Measurements from ENCODE around the gene RALGAPA1. TPM values are rescaled to one million over a fixed set of nuclear protein-coding genes. Genes with fewer than 3 reads are reported as not detected.

Gene RALGAPA1
- total and polyA plus RNA-seq, 9 of the 15 experiments (the other 6 are each of a cell fraction or from before 2014, with no cell fraction given): 2.5 to 16.3 (median 6.2) TPM

- ATAC-seq: no peak
- no peak for DNase-seq (ENCODE audit: extremely low read depth in 1 of 4, low spot score in 3 of 4)
- no peak for TF ChIP-seq ZBTB43 (CRISPR knock-in tag; IDR thresholded peaks at IDR 0.05)
- TF ChIP-seq HMBOX1 (IDR thresholded peaks at IDR 0.05): no peak
- TF ChIP-seq KDM5B (IDR thresholded peaks at IDR 0.05; ENCODE audit: insufficient replicate concordance, low read depth, low read length): no peak
- TF ChIP-seq KAT8 (IDR thresholded peaks at IDR 0.05; ENCODE audit: low read depth): no peak
- TF ChIP-seq DACH1 (IDR thresholded peaks at IDR 0.05; ENCODE audit: partially characterized antibody): no peak
- TF ChIP-seq ZNF140 (CRISPR knock-in tag; IDR thresholded peaks at IDR 0.05): no peak
- TF ChIP-seq ID3 (CRISPR knock-in tag; IDR thresholded peaks at IDR 0.05): no peak
- no peak for TF ChIP-seq ID3 (tag; IDR thresholded peaks at IDR 0.05)
- TF ChIP-seq HMGXB4 (CRISPR knock-in tag; IDR thresholded peaks at IDR 0.05): no peak
- TF ChIP-seq KAT7 (CRISPR knock-in tag; IDR thresholded peaks at IDR 0.05; ENCODE audit: borderline replicate concordance): no peak
- POLR2A ChIA-PET: no interaction called here
- H3K4me1 ChIP-seq (replicated peaks in 1 of 2; ENCODE audit: control insufficient read depth in 2 of 2, insufficient read depth in 2 of 2, low read length in 2 of 2): no peaks in the 10 kb centered on the region
- H2AFZ ChIP-seq (ENCODE audit: low read depth, low read length): no peak overlapping the region
- FAIRE-seq: no peak
- no peaks in the 10 kb centered on the region for H4K20me1 ChIP-seq (replicated peaks; ENCODE audit: control insufficient read depth, insufficient read depth, low read length)
- intact Hi-C loops (cut with micrococcal nuclease): no loop called here
- no peaks in the 10 kb centered on the region for H3K9me3 ChIP-seq (replicated peaks; ENCODE audit: control insufficient read depth, insufficient read depth, low read depth, low read length)
- no peaks in the 10 kb centered on the region for H3K79me2 ChIP-seq (ENCODE audit: control insufficient read depth, insufficient read depth, low read length)
- H3K9me1 ChIP-seq (ENCODE audit: control insufficient read depth, insufficient read depth, low read length): no peaks in the 10 kb centered on the region
- H3K27me3 ChIP-seq (ENCODE audit: control insufficient read depth in 2 of 2, insufficient read depth in 2 of 2, low read length in 2 of 2): no peaks in the 10 kb centered on the region
- CTCF ChIA-PET (ENCODE audit: low intra/inter-chr PET ratio): no interaction called here
- H3K4me2 ChIP-seq (ENCODE audit: insufficient read depth, low read length): no peak overlapping the region
- in situ Hi-C loops (cut with MboI): no loop called here
- no peak overlapping the region for H3K9ac ChIP-seq (ENCODE audit: insufficient read depth in 1 of 2, low read depth in 2 of 2, low read length in 2 of 2)
- no TSS peak for BruUV-seq (replicated peaks)
- H3K36me3 ChIP-seq (ENCODE audit: control insufficient read depth, insufficient read depth, low read length): no peaks in the 10 kb centered on the region
- H3K4me3 ChIP-seq: no peak overlapping the region
- no peak overlapping the region for H3K27ac ChIP-seq (ENCODE audit: extremely low read depth, low read depth, low read length)
Measured at GRCh38 chr14:35492569-35493014, 316.5 kb downstream of the RALGAPA1 start.

Small RNA genes lying within 50 kb of the gene (small RNA-seq; reads per million reads assigned to genes)
- not detected for gene RF00322

Other genes starting within 250 kb of the RALGAPA1 start
- 1.2 and 1.3 TPM in 2 replicates for gene BRMS1L, start 17.0 kb upstream of the RALGAPA1 start, total RNA-seq (2014; rRNA removed)
- 3.6 and 4.5 TPM in 2 replicates for gene BRMS1L, start 17.0 kb upstream of the RALGAPA1 start, total RNA-seq (2014; rRNA removed; fragmentation: Illumina TruSeq; extraction: Trizol)
- gene BRMS1L, start 17.0 kb upstream of the RALGAPA1 start, total RNA-seq (2015; rRNA removed; fragmentation: Illumina TruSeq; extraction: Trizol): 4.1 and 4.2 TPM in 2 replicates
- 2.6 and 4.7 TPM in 2 replicates for gene BRMS1L, start 17.0 kb upstream of the RALGAPA1 start, total RNA-seq (2021)
- 3.2 and 4.7 TPM in 2 replicates for gene BRMS1L, start 17.0 kb upstream of the RALGAPA1 start, polyA plus RNA-seq (2011; rRNA removed)
- 3.3 and 3.5 TPM in 2 replicates for gene BRMS1L, start 17.0 kb upstream of the RALGAPA1 start, polyA plus RNA-seq (2014; fragmentation: Illumina TruSeq; extraction: Trizol)
- 1 to 10 TPM; 1.4 to 2.0 TPM for gene BRMS1L, start 17.0 kb upstream of the RALGAPA1 start, polyA plus RNA-seq (2014; fragmentation: Nextera tagmentation; extraction: Ambion mirVana)
- gene BRMS1L, start 17.0 kb upstream of the RALGAPA1 start, polyA plus RNA-seq (2014; rRNA removed): 3.5 and 4.0 TPM in 2 replicates

Data from K562 (cell line).